Measurements from ENCODE around the gene DEFB127.
"Not testable (repeated sequence)": the region's sequence is repeated elsewhere in the genome, so short reads cannot be mapped to it uniquely, and the experiment has no call there.

Gene DEFB127

GRCh38 chr20:157154-157553 lies at the start of gene DEFB127:
Gene DEFB127 (plus strand): TSS chr20:157454. CDS start chr20:157545, 91 bp downstream.
- no peak for DNase-seq

GRCh38 chr20:112396-112795 lies 44.9 kb upstream of the DEFB127 start:
- DNase-seq = no peak

GRCh38 chr20:117518-117917 lies 39.7 kb upstream of the DEFB127 start:
- no peak for DNase-seq

GRCh38 chr20:129786-130323 lies 27.4 kb upstream of the DEFB127 start:
- not testable (repeated sequence) for DNase-seq

- no peak for DNase-seq
Observed at GRCh38 chr20:137668-138490, 19.4 kb upstream of the DEFB127 start.

GRCh38 chr20:142290-142689 lies 15.0 kb upstream of the DEFB127 start, which contains the start of gene DEFB126:
Gene DEFB126 (plus strand): TSS chr20:142590. CDS start chr20:142629, 39 bp downstream.
- no peak for DNase-seq

GRCh38 chr20:145877-146276 lies 11.4 kb upstream of the DEFB127 start:
- DNase-seq = no peak

- DNase-seq = no peak
Observed at GRCh38 chr20:152131-152530, 5.1 kb upstream of the DEFB127 start.

- DNase-seq = no peak
Observed at GRCh38 chr20:164618-165017, 7.4 kb downstream of the DEFB127 start.

- DNase-seq = no peak
Observed at GRCh38 chr20:168876-169275, 11.6 kb downstream of the DEFB127 start.

GRCh38 chr20:184288-184687 lies 27.0 kb downstream of the DEFB127 start:
- DNase-seq = no peak

GRCh38 chr20:187733-188132 lies 30.5 kb downstream of the DEFB127 start:
- no peak for DNase-seq

- no peak for DNase-seq
Observed at GRCh38 chr20:189611-190010, 32.4 kb downstream of the DEFB127 start, which contains the start of gene DEFB128. Gene DEFB128 (minus strand): TSS chr20:189711. CDS start chr20:189623, 88 bp downstream.

- DNase-seq = no peak
Observed at GRCh38 chr20:198225-198624, 41.0 kb downstream of the DEFB127 start.

- no peak for DNase-seq
Observed at GRCh38 chr20:199996-200395, 42.7 kb downstream of the DEFB127 start.

- DNase-seq = not testable (repeated sequence)
Observed at GRCh38 chr20:203630-204029, 46.4 kb downstream of the DEFB127 start.

Data from stimulated activated CD4-positive, alpha-beta T cell treated with anti-CD3 and anti-CD28 coated beads, Interleukin-4, amount 100 ng/mL, for 24 hours (primary cell).